ENCODE data around the gene FNDC8.
"Not testable (repeated sequence)": the region's sequence is repeated elsewhere in the genome, so short reads cannot be mapped to it uniquely, and the experiment has no call there.

FNDC8 gene

DNA sequence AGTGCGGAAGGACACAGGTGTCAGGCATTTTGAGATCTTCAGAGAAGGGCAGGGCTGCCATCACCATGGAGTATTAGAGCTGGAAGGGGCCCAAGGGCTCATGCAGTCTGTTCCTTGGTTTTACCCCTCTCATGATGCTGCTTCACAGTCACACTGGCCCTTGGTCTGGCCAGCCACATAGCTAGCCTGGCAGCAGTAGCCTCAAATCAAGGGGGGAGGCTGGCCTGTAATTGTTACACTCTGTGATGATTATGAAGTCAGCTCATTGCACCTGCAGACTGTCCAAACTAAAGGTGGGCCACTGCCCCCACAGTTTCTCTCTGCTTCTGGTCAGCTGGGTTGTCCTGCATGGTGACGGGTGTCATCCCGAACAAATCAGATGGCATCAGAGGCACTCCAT is at the start of gene FNDC8:
Gene FNDC8, plus strand, starts transcription at position 301 of the 400 bp plus-strand sequence. Its CDS starts 79 bp downstream, at position 380.
- DNase-seq: no peak

DNA sequence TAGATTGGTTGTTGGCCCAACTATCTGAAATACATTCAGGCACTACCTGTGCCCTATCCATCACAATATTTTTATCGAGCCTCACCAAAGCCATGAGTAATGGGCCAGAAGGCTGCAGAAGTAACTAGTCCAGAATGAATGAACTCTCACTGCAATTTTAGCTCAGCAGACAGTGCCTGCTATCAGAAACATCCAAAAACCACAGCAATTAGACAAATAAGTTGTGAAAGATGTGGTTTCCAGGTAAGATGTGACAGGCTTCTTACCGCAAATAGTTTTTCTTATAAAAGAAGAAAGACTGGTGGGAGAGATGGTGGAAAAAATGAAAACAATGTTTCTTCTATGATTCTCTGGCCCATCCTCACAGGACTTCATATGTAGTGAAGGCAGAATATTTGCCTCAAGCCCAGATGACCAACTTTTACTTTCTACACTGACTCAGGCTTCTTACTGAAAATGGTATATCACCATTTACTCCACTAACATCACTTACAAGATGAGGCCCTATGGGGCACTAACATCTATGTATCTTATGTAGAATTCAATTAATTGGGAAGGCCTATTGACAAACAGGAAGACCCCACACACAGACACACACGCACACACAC is 48.1 kb upstream of the FNDC8 start:
- DNase-seq: no peak

DNA sequence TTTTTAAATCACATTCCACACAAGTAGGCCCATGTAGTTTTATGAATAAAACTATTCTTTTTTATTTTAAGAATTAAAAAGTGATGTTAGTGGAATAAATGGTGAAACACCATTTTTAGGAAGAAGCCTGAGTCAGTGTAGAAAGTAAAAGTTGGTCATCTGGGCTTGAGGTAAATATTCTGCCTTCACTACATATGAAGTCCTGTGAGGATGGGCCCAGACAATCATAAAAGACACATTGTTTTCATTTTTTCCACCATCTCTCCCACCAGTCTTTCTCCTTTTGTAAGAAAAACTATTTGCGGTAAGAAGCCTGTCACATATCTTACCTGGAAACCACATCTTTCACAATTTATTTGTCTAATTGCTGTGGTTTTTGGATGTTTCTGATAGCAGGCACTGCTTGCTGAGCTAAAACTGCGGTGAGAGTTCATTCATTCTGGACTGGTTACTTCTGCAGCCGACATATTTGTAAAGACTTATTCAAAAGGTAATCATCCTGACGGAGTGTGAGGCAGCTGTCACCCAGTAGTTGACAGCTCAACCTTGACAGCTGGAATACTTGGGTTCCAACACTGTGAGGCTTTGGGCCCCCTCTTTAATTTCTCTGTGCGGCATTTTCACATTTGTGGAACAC is 47.3 kb upstream of the FNDC8 start:
- no peak for DNase-seq

DNA sequence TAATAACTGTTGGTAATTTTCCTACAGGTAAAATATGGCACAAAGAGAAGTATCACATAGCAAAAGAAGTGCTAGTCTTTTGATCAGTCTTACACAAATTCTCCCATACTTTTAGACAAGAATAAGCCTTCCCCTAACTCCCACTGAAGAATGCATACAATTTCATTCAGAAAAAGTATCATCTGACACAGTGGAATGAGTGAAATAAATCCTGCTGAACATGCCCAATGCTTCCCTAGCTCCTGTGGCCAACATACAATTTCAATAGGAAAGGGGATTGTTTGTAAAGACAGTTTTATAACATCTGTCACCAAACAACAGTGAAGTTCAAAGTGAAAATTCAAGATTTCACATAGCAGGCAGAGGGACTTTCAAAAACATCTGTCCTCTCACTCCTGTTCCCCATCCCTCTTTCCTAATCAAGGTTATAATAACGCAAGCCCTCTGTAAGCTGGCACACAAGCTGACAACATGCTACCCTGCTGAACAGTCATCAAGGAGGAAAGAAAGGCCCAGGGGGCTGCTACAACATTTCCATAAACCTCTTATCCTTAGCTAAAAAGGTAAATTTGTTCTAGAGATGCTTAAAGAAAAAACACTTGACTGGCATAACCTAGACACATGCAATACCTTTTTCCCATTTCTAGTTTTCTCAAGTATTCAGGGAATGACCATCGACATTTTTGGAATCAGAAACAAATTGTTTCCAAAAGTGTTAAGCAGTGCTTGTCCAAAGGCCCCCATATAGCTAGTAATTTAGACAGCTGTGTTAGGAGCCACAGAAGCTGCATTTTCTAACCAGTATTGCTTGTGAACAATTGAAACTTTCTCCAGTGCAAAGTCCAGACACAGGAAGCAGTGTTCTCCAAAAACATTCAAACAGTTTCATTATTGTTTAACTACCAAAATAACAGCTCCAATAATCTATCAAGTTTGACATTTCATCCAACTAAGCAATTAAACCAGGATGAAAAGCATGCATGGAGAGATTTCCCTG is 46.4 kb upstream of the FNDC8 start:
- no peak for DNase-seq

DNA sequence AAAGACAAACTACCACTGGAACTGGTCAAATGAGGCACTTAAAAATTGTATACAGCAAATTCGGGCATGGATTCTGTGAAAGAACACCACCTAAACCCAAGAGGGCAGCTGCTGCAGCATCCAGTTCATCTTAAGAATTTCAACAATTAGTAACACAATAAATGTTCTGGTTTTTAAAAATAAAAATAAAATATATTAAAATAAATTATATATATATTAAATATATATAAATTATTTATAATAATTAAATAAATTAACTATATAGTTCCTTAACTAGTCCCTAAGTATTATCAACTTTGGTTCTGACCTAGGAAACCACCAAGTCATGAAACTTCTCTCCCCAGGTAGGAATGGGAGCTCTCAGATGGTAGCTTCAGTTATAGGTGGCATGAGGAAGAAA is 44.5 kb upstream of the FNDC8 start:
- no peak for DNase-seq

DNA sequence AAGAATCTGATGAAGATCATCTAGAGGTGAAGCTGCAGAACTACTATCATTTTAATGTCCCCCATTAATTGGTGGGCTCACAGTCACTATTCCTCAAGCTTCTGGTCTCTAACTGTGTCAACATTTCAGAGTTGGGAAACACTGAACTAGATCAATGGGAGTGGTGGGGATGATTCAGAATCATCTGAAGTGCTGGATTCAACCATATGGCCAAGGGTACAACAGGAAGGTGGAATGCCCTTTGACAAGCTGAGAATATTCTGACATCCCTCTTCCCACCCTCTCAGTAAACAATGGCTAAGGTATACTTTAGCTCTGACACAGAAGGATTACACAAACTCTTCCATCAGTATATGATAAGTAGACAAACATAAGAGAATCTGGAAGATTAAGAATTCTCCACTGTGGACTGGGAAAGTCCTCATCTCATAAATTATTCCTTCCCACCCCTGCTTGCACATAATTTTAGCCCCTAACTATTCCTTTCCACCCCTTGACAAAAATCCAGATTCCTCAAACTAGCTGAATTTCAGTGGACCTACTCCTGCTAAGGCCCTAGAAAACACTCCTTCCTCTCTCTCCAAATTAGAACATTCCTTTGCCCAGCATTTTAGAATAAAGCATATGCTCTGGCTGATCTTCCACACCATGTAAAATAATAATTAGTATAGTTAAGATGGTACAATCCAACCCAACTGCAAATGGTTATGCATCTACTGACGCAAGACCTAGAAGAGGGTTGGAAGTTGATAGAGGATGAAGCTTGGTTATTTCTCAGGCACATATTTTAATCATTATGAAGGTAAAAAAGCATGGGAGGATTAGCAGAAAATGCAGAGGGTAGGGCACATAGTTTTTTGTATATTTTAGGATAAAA is 41.6 kb upstream of the FNDC8 start:
- DNase-seq: peak; percentile 44 to 85

DNA sequence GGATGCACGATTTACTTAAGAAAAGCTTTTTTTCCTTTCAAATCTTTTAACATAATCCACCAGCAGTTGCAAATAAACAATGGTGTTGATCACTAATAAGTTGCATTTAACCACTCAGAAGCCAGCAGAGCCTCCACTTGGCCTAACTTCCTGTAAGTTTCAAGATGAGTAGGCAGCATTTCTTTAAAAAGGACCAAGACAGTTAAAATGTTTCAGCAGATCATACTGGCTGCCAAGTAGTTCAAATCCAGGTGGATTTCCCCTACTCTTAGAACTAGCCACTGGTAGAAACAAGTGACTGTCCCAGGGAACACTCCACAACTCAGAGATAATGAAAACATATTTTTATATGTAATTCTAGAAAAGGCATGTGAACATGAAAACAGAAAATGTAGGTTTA is 40.9 kb upstream of the FNDC8 start:
- DNase-seq: peak; percentile 51 to 70

DNA sequence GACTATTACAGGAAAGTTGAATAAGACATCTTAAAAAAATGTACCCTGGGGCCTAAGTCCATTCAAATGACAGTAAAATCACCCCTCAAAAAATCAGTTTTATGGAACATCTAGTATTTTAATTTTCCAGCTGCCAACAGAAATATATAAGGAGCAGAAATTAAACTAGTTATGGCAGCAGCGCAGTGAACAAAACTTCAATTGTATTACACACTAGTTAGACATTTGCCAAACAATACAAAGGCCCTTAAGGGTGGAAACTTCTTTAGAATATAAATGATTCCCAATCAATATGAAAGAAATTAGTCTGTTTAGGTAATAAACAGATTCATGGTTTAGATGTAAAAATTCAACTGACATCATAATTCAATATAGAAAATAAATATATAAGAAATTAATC is 39.8 kb upstream of the FNDC8 start:
- DNase-seq: no peak

DNA sequence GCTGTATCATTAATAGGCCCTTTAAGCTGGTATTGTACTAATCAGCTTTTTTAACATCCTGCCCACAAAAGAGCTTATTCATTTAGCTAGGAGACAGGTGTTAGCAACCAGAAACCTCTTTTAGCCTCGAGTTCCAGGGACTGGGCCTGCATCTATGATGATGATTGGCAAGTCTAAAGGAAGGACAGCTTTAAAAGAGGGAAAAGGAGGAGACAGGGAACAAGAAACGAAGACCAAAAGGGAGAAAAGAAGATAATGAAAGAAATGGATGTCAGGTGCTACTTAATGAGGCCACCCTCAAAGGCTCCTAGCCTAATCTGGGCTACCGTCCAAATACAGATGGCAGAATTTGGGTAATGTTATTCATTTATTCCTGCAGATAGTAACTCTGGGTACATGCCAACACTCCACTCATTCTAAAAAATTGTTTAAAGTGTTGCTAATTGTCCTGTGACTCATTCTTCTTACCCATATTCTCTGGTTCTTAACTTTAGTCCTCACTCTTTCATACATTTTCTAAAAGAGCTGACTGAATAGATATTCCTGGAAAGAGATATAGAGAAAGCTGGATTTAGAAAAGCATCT is 39.2 kb upstream of the FNDC8 start:
- no peak for DNase-seq

DNA sequence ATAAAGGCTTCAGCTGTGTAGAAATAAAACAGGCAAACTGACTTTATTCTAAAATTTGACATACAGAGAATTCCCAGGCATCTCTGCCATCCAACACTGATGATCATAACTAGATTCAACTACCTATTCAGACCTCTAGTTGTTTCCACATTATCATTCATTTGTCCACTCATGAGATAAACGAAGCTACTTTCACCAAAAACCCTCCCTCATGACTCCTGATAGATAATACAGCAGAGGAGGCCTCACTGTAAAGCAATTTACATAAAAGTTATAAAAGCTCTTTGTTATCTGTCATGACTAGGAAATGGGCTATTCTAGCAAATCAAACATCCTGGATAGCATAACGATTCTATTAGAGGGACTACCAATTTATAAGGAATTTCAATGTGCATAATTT is 38.3 kb upstream of the FNDC8 start:
- no peak for DNase-seq

DNA sequence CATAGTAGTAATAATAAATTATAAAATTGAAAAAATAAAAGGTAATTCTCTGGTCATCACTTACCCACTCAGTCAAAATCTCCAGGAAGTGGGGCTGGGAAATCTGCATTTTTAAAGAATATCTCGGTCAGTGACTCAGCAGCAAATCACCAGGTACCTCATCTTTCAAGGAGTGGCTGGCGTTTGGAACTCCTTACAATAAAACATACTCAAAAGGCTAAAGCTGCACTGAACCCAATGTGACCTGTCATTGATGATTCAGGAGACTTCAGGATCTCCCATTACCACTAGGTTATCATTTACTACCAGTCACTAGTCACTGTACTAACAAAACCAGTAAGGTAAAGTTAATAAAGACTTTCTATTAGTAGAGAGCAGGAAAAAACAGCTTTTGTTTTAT is 36.4 kb upstream of the FNDC8 start:
- no peak for DNase-seq

DNA sequence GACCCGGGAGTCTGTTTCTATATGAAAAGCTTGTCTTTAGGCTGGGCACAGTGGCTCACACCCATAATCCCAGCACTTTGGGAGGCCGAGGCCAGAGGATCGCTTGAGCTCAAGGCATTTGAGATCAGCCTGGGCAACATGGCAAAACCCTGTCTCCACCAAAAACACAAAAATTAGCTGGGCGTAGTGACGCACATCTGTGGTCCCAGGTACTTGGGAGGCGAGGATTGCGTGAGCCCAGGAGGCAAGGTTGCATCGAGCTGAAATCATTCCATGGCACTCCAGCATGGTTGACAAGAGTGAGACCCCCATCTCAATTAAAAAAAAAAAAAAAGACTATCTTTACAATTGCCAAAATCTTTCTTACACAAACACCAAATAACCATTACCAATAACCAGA is 35.3 kb upstream of the FNDC8 start:
- no peak for DNase-seq

DNA sequence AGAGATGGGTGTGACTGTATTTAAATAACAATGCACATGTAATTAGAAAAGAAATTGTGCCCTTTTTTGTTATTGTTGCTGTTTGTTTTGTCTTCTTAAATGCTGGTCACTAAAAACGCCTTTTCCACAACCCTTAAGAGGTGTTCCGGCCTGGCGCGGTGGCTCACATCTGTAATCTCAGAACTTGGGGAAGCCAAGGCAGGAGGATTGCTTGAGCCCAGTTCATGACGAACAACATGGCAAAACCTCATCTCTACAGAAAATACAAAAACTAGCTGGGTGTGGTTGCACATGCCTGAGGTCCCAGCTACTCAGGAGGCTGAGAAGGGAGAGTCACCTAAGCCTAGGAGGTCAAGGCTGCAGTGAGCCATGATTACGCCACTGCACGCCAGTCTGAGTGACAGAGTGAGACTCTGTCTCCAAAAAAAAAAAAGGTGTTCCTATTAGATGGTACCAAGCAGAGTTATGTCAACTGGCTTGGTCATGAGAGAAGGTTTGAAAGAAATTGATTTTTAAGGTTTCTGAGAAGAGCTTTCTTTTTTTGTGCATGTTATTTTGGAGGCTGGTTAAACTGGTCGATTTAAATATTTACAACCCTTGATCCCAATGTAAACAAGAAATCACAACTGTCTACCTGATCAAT is 34.4 kb upstream of the FNDC8 start:
- no peak for DNase-seq

DNA sequence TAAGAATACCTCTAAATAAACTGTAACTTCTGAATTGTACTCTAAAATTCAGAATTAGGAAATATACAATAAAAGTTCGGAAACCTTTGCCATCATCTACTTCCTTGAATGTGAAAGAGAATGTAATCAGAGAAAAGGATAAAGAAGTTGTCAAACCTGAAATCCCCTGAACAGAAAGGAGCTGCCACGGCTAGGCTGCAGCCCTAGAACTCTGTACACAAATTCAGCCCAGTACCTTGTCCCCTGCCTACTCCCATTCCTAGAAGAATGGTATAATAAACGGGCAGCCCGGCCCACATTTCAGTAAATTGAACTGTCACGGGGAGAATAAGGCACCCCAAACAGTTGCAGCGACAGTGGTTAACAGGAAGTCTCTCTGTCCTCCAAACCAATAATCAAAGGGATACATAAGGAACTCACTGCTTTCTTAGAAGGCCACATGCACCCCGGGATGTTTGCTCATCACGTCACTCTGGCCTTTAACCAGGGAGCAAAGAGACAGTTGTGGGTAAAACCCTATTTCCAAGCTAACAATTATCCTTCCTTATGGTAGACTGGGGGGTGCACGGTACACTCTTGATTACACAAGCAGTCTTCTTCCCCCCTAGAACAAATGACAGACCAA is 33.6 kb upstream of the FNDC8 start:
- DNase-seq: peak; percentile 71 to 85

DNA sequence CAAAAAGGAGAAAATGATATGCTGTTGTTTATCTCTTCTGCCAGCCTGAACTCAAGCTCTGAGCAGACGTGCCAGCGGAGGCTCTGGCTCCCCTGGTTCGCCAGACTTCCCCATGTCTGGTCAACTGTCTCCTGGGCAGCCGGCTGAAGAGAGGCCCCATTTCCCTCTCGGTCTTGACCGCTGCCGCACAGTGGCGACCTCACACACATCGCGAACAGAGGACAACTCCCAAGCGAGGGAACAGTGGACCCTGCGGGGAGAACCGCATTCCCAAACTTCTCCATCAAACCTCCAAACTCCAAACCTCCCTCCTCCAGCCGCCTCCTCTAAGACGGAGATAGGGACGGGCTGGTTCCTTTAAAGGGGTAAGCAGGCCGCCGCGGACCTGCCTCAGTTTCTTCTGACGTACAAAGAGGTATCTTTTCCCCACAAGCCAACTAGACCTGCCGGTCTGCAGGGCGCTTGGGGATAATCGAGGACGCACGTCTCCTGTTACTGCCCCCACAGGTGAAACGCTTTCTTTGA is 33.0 kb upstream of the FNDC8 start:
- DNase-seq: peak in 1 of 2 donors; percentile 43

DNA sequence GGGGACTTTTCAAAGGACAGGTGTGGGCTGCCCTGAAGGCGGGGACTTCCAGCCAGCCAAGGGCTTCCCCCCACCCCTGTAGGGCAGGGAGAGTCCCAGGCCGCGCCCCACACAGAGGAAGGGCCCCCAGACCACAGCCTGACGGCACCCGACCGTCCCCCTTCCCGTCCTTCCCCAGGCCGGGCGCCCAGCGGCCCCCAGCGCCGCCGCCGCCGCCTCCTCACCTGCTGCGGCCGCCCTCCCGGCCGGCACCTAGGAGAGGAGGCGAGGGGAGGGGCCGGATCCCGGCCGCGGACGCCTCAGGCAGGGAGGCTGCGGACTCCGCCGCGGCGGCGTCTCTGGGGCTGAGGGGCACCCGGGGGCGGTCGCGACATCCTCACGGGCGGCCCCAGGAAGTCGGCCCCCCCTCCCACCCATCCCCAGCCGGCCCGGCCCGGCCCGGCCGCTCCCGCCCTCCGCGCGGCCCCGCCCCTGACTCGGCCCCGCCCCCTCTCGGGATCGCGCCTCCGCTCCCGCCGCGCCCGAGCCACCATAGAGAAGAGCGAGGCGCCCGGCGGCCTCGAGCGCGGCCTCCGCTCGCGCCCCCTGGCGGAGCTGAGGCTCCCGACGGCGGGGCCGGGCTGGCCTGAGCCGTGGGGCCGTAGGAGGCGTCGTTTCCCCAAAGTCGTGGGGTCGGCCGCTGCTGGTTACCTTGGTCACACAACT is 32.4 kb upstream of the FNDC8 start:
- peak; percentile 81 to 93 for DNase-seq

DNA sequence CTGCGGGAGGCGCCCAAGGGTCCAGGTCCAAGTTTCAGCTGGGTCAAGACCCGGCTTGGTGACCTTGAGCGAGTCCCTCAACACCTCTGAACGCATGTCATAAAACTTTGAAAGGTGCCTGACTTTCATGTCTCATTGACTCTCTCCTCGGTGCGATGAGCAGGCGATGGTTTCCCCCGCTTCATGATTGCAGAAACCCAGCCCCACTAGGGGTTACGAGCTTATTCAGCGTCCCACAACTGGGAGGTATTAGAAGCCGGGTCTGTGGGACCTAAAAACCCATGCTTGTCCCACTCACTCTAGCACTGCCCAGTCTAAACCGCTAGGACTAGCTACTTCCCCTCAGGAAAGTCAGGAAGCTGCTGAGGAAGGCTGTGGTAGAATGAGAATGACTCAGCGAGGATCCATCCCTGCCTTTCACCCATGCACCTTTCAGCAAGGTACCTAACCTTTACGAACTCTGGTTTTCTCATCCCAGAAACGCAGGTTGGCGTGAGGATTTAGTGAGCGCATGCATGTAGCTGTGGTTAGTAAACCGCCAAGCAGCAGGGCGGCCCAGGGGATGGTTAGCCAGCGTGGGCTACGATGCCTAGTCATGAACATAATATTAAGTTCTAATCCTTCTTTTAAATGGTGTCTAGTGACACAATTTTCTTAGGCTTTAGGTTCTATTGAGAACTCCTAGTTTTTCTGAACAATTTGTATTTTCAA is 31.7 kb upstream of the FNDC8 start:
- peak; percentile 65 to 75 for DNase-seq

DNA sequence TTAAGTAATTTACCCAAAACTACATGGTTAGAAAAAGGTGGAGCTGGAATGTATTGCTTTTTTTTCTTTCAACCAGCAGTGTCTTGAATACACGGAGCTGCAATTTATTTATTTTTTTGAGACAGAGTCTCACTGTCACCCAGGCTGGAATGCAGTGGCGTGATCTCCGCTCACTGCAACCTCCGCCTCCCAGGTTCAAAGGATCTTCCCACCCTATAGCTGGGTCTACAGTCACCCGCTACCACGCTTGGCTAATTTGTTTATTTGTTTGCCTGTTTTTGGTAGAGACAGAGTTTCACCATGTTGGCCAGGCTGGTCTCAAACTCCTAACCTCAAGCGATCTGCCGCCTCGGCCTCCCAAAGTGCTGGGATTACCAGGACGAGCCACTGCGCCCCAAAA is 30.7 kb upstream of the FNDC8 start:
- not testable (repeated sequence) for DNase-seq

DNA sequence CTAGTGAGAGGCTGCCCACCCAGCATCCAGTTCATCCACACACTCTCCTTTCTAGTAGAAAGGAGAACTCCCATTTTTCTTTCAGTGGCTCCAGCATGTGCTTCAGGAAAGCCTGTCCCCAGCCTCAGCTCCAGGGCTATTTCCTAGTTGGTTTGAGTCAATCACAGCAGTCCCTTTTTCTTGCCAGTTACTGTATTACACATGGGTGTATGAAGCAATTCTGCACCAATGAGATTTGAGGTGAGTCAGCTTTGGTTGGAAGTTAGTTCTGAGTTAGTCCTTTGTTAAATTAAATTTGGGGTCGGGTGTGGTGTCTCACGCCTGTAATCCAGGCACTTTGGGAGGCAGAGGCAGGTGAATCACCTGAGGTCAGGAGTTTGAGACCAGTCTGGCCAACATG is 26.5 kb upstream of the FNDC8 start:
- DNase-seq: peak; percentile 62 to 65

DNA sequence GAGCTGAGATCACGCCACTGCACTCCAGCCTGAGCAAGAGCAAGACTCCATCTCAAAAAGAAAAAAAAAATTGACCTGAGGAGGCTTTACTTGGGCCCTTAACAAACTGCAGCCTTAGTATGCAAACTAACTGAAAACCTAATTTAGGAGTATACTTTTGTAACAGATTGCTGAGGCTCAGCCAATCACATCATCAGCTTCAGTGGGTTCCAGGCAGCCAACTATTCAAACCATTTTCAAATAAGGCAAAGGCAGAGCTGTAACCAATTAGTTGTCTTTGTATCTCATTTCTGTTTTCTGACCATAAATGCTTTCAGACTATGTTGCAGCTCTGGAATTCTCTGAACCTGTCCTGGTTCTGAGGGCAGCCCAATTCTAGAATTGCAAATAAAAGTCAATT is 25.7 kb upstream of the FNDC8 start:
- DNase-seq: no peak

Measured in inflammatory macrophage treated with lipopolysaccharide for 1 hour (primary cell).